Esophagus muscularis mucosa (tissue), 4 donors: ENCODE data around the gene DNAI1. TPM values are rescaled to one million over a fixed set of nuclear protein-coding genes. Genes with fewer than 3 reads are reported as not detected.

ENCODE experiments used
- DNase-seq: peaks from one replicate; pipeline ENCODE4 v3.0.0-alpha.2; 2017; ENCODE audit errors: extremely low spot score
- H3K27ac ChIP-seq, 4 donors: fragments of 200-600 bp; sonication (generic); replicated peaks in 1 of 4; 1 replicate in 3 of 4; 2 replicates in 1 of 4; pipeline ENCODE4 v1.5.1; 2016 to 2019; ENCODE audit warnings: mild to moderate bottlenecking in 1 of 4
- H3K27me3 ChIP-seq, 4 donors: fragments of 200-600 bp; sonication (generic); one replicate each; pipeline versions ENCODE4 v1.5.1 to v1.6.0; 2016 to 2019
- H3K36me3 ChIP-seq, 4 donors: fragments of 200-600 bp; sonication (generic); one replicate each; pipeline ENCODE4 v1.5.1; 2016 to 2019
- H3K4me1 ChIP-seq, 4 donors: fragments of 200-600 bp; sonication (generic); one replicate each; pipeline ENCODE4 v1.5.1; 2016 to 2019
- H3K4me3 ChIP-seq, 4 donors: fragments of 200-600 bp; sonication (generic); 1 replicate in 2 of 4; 2 replicates in 2 of 4; pipeline ENCODE4 v1.5.1; 2016 to 2019; ENCODE audit warnings: mild to moderate bottlenecking in 4 of 4, moderate library complexity in 1 of 4
- H3K9me3 ChIP-seq, 4 donors: fragments of 200-600 bp; sonication (generic); 1 replicate in 3 of 4; 2 replicates in 1 of 4; pipeline ENCODE4 v1.5.1; 2016 to 2019
- CTCF ChIP-seq, 3 experiments: fragments of 200-600 bp in 2 of 3; fragments of 450-650 bp in 1 of 3; sonication (generic) in 2 of 3; IDR thresholded peaks; one replicate each; pipeline ENCODE4 v1.5.1; 2017 to 2019; ENCODE audit warnings: antibody characterized with exemption in 3 of 3, mild to moderate bottlenecking in 2 of 3, moderate library complexity in 1 of 3
- EP300 ChIP-seq: sonication (generic); formaldehyde crosslinking; IDR thresholded peaks from one replicate; pipeline ENCODE4 v1.6.1; 2017; ENCODE audit warnings: antibody characterized with exemption
- POLR2A ChIP-seq: fragments of 450-650 bp; IDR thresholded peaks from one replicate; pipeline ENCODE4 v1.6.1; 2017; ENCODE audit warnings: antibody characterized with exemption, moderate library complexity, mild to moderate bottlenecking, low read depth
- POLR2AphosphoS5 ChIP-seq, 2 donors: sonication (generic); formaldehyde crosslinking; IDR thresholded peaks; one replicate each; pipeline ENCODE4 v1.6.1; 2017; ENCODE audit warnings: antibody characterized with exemption in 2 of 2
- whole genome bisulfite sequencing: methylation state at CpG from one replicate; pipeline ENCODE4 v1.1.5; 2018; 5-methylcytosine and 5-hydroxymethylcytosine counted together
- intact Hi-C: fragments of 100-400 bp; cut with DNase I; formaldehyde crosslinking; loops from one replicate; pipeline ENCODE4 v1.15.1; 2023
- small RNA-seq, 3 donors: library from RNA; depleted of rRNA; stranded (forward); fragments of <200 nt; gene quantifications; one replicate each; pipeline ENCODE3, GENCODE V24; 2016
- total RNA-seq, 4 donors: library from RNA; depleted of rRNA; stranded (reverse); fragments of >200 nt; gene quantifications; one replicate each; pipeline versions ENCODE4 v1.1.0 to v1.2.1, GENCODE V29; 2016

The DNAI1 gene
- total RNA-seq, 4 donors from 2014 or later, result not detected

- Histone ChIP-seq H3K4me1 (peaks cover 0 to 27% (median 16%) of the 10 kb centered on the region in 4 donors), H3K9me3 (no peaks in the 10 kb centered on the region), H3K36me3 (no peaks in the 10 kb centered on the region), H3K27me3 (peaks cover 0 to 35% (median 0%) of the 10 kb centered on the region in 4 donors), H3K4me3 (no peak overlapping the region), H3K27ac (no peak overlapping the region)
- no peak for DNase-seq
- WGBS, result 84% methylated on average over 11 of the region's 12 CpGs
- TF ChIP-seq POLR2A, result no peak
- TF ChIP-seq EP300, result no peak
- no peak for TF ChIP-seq POLR2AphosphoS5 (IDR thresholded peaks at IDR 0.05)
- no peak for TF ChIP-seq CTCF (IDR thresholded peaks at IDR 0.05)
- intact Hi-C loops, result no loop called here
These were observed 110.2 kb downstream of the DNAI1 start for GRCh38 chr9:34568774-34569173.

- 39% methylated on average over 11 of the region's 11 CpGs for WGBS
These were observed 111.8 kb downstream of the DNAI1 start for GRCh38 chr9:34570376-34570775.

More at GRCh38 chr9:34570376-34570775, 111.8 kb downstream of the DNAI1 start:
- no peak overlapping the region for H3K4me3 ChIP-seq
- intact Hi-C loops, result no loop called here
- no peaks in the 10 kb centered on the region for H3K9me3 ChIP-seq
- peak overlapping the region in 1 of 4 donors; percentile 33 for H3K27ac ChIP-seq
- no peak for DNase-seq
- peaks cover 0 to 41% (median 0%) of the 10 kb centered on the region in 4 donors for H3K27me3 ChIP-seq
- peaks cover 0 to 27% (median 16%) of the 10 kb centered on the region in 4 donors for H3K4me1 ChIP-seq
- TF ChIP-seq POLR2AphosphoS5 (IDR thresholded peaks at IDR 0.05), result no peak
- no peak for TF ChIP-seq CTCF (IDR thresholded peaks at IDR 0.05)
- TF ChIP-seq POLR2A, result no peak
- TF ChIP-seq EP300, result no peak
- no peaks in the 10 kb centered on the region for H3K36me3 ChIP-seq

Small RNA genes lying within 50 kb of the gene (small RNA-seq; reads per million reads assigned to genes)
- 0 reads per million in 3 donors for gene RN7SKP24

Other genes starting within 250 kb of the DNAI1 start
- 1 to 10 TPM in 1 of 4 donors, under 1 TPM in 3; 0.42 to 1.5 (median 0.62) TPM for gene KIF24, start 129.5 kb upstream of the DNAI1 start, total RNA-seq
- gene NUDT2, start 129.2 kb upstream of the DNAI1 start, total RNA-seq, result 10 to 100 TPM; 15.0 to 45.3 (median 23.0) TPM
- gene MYORG, start 81.9 kb upstream of the DNAI1 start, total RNA-seq, result 10 to 100 TPM in 2 of 4 donors, 1 to 10 TPM in 2; 7.8 to 27.2 (median 15.4) TPM
- 10 to 100 TPM; 12.6 to 19.2 (median 17.0) TPM for gene FAM219A, start 235 bp upstream of the DNAI1 start, total RNA-seq
- 1 to 10 TPM in 2 of 4 donors, under 1 TPM in 1, not detected in 1; 0.50 to 2.0 (median 1.1) TPM for gene ENHO, start 64.2 kb downstream of the DNAI1 start, total RNA-seq
- gene CNTFR, start 130.9 kb downstream of the DNAI1 start, total RNA-seq, result 1 to 10 TPM; 1.2 to 3.8 (median 2.7) TPM
- gene RPP25L, start 153.3 kb downstream of the DNAI1 start, total RNA-seq, result 10 to 100 TPM; 11.6 to 26.7 (median 20.2) TPM
- gene DCTN3, start 161.7 kb downstream of the DNAI1 start, total RNA-seq, result 100 to 1,000 TPM; 104 to 129 (median 113) TPM
- gene ARID3C, start 170.3 kb downstream of the DNAI1 start, total RNA-seq, result not detected
- 10 to 100 TPM; 73.4 to 90.3 (median 83.9) TPM for gene SIGMAR1, start 179.0 kb downstream of the DNAI1 start, total RNA-seq
- 10 to 100 TPM; 15.9 to 34.7 (median 22.9) TPM for gene GALT, start 187.9 kb downstream of the DNAI1 start, total RNA-seq
- 10 to 100 TPM; 33.0 to 40.2 (median 33.9) TPM for gene IL11RA, start 193.4 kb downstream of the DNAI1 start, total RNA-seq
- gene CCL27, start 203.9 kb downstream of the DNAI1 start, total RNA-seq, result not detected
- under 1 TPM in 2 of 4 donors, not detected in 2; 0.57 to 0.71 TPM for gene CCL19, start 232.5 kb downstream of the DNAI1 start, total RNA-seq